Smooth muscle cell of the brain vasculature (primary cell): Measurements from ENCODE around the gene POLG.

ENCODE experiments used
- DNase-seq: peaks from one replicate; pipeline ENCODE4 v3.0.0-alpha.2; 2012; ENCODE audit warnings: low read depth, low spot score

Gene POLG

GRCh38 chr15:89356634-89357298, 22.1 kb upstream of the POLG start:
- no peak for DNase-seq

- no peak for DNase-seq
These were observed 19.4 kb upstream of the POLG start for GRCh38 chr15:89353991-89354390.

GRCh38 chr15:89352476-89352875, 17.9 kb upstream of the POLG start:
- DNase-seq = no peak

- no peak for DNase-seq
These were observed 14.6 kb upstream of the POLG start for GRCh38 chr15:89349206-89349558.

- DNase-seq = no peak
These were observed 12.1 kb upstream of the POLG start for GRCh38 chr15:89346516-89347231.

GRCh38 chr15:89345248-89345647, 10.6 kb upstream of the POLG start:
- DNase-seq = no peak

GRCh38 chr15:89342840-89343239, 8.2 kb upstream of the POLG start:
- DNase-seq = no peak

GRCh38 chr15:89341316-89342005, 6.8 kb upstream of the POLG start:
- no peak for DNase-seq

GRCh38 chr15:89340573-89340972, 5.9 kb upstream of the POLG start:
- no peak for DNase-seq

GRCh38 chr15:89338036-89338435, 3.4 kb upstream of the POLG start:
- no peak for DNase-seq

- no peak for DNase-seq
These were observed 846 bp upstream of the POLG start for GRCh38 chr15:89335298-89336041.

- DNase-seq = no peak
These were observed 590 bp downstream of the POLG start for GRCh38 chr15:89333959-89334509.

GRCh38 chr15:89333011-89333860, 1.4 kb downstream of the POLG start:
- no peak for DNase-seq

GRCh38 chr15:89332446-89332845, 2.2 kb downstream of the POLG start:
- no peak for DNase-seq

GRCh38 chr15:89330881-89331595, 3.6 kb downstream of the POLG start:
- no peak for DNase-seq

GRCh38 chr15:89330119-89330518, 4.5 kb downstream of the POLG start:
- no peak for DNase-seq

- no peak for DNase-seq
These were observed 5.1 kb downstream of the POLG start for GRCh38 chr15:89329329-89330084.

- DNase-seq = no peak
These were observed 6.0 kb downstream of the POLG start for GRCh38 chr15:89328398-89329254.

- no peak for DNase-seq
These were observed 7.5 kb downstream of the POLG start for GRCh38 chr15:89327113-89327512.
